GM12874 (cell line): ENCODE data around the gene BEST4.

ENCODE experiments used
- CTCF ChIP-seq: IDR thresholded peaks from 2 replicates; pipeline ENCODE4 v1.5.1; 2011; ENCODE audit warnings: low read depth, mild to moderate bottlenecking, control low read depth, low read length, moderate library complexity; ENCODE audit not compliant: insufficient read depth

Gene BEST4

DNA sequence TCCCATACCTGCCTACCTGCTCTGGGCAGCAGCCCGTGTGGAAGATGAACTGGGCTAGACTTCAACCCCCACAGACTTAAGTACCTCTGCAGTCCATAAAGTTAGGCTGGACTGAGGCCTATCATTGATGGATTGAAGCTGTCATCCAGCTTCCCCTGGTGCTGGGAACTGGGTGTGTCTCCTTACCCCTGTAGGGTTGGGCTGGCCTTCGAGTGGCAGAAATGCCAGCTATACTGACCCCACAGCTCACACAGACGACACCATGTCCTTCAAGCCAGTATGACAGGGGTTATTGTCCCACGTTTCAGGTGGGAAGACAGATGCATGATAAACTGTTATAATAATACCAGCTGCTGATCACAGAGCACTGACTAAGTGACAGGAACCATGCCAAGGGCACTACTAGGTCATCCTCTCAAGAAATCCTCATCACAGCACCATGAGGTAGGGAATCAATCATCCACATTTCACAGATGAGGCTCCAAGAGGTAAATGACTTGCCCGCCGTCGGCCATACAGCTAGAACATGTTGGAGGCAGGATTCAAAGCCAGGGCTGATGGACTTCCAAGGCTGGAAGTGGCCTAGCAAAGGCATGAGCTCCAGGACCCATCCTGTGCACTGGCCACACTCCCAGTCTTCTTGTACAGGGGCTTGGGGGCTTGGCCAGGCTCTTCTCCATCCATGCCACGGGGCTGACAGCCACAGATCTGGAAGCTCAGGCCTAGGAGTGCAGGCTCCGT, at the start of gene BEST4:
Gene BEST4 (minus strand): TSS at position 51 of the 741 bp plus-strand sequence. CDS start 465 bp downstream, outside the sequence.
- no peak for TF ChIP-seq CTCF

- TF ChIP-seq CTCF: peak; percentile 86
These were observed 48.0 kb upstream of the BEST4 start for GRCh38 chr1:44835738-44836675.

GRCh38 chr1:44834328-44834727, 46.4 kb upstream of the BEST4 start:
- no peak for TF ChIP-seq CTCF

DNA sequence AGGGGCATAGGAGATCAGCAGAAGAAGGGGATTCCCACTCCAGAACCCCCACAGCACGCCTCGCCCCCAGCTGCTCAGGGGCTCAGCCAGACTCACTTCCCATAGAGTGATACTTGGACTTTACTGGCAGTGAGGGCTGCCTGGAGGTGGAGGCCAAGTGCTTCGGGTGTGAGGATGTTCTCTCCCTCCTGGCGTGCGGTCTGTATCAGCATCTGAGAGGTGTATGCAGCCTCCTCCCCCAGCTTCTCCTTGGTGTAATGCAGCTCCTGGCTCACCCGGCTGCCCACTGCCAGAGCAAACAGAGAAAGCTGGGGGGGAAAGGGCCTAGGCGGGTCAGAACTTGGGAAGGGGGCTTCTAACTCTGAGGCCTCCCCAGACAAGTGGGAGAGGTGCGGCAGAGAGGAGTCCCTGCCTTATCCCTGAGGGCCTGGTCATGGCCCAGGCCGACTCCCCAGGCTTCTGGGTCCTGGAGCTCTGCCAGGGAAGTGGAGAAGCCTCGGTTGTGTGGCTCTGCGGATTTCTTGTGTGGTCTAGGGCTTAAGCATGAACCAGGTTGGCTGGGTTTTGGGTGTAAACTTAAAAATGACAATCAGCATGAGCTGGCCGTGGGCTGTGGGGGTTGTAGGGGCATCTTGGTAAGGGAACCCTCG, 44.2 kb upstream of the BEST4 start:
- TF ChIP-seq CTCF: no peak

GRCh38 chr1:44831516-44831915, 43.5 kb upstream of the BEST4 start:
- TF ChIP-seq CTCF: no peak

DNA sequence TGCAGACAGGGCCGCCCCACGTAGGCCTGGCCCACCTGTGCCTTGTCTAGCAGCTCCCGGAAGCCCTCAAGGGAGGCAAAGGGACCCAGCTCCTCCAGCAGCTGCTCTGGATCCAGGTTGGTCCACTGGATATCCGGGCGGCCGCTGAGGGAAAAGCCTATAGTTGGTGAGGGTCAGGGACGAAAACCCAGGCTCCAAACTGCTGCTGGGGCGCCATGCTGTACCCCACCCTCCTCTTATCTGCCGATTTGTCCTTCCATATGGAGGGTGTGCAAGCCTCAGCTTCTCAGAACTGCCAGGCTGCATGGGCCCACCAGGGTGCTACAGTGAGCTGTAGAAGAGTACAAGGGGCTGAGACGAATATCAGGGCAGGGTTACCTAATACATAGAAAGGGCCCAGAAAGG, 42.9 kb upstream of the BEST4 start:
- TF ChIP-seq CTCF: no peak
